ENCODE data around the gene UFD1. TPM values are rescaled to one million over a fixed set of nuclear protein-coding genes. Genes with fewer than 3 reads are reported as not detected.
A peak's percentile ranks its signal among the peaks of the same experiment; 100 is the strongest.

UFD1 gene
- polyA plus RNA-seq, 3 donors: 57.0 to 82.5 (median 68.5) TPM

- Histone ChIP-seq H2AFZ (ENCODE audit: insufficient read depth, low read depth, low read length, poor library complexity, severe bottlenecking) (no peak overlapping the region), H3K4me3 (replicated peaks in 1 of 3; ENCODE audit: low read depth in 2 of 3, low read length in 3 of 3) (no peak overlapping the region), H3K4me1 (ENCODE audit: control insufficient read depth in 1 of 2, insufficient read depth in 2 of 2, low read length in 2 of 2) (no peaks in the 10 kb centered on the region), H3K27ac (ENCODE audit: low read depth in 1 of 2, low read length in 2 of 2) (no peak overlapping the region), H3K4me2 (replicated peaks; ENCODE audit: extremely low read depth, low read length, poor library complexity, severe bottlenecking) (no peak overlapping the region), H3K36me3 (replicated peaks in 1 of 2; ENCODE audit: control insufficient read depth in 1 of 2, insufficient read depth in 2 of 2, low read length in 2 of 2) (peaks cover 7 to 20% of the 10 kb centered on the region in 2 donors), H3K27me3 (ENCODE audit: control insufficient read depth in 2 of 2, insufficient read depth in 2 of 2, low read length in 2 of 2) (no peaks in the 10 kb centered on the region), H3K9ac (ENCODE audit: insufficient read depth, low read length, poor library complexity, severe bottlenecking) (no peak overlapping the region), H3K9me3 (replicated peaks in 1 of 2; ENCODE audit: control insufficient read depth in 1 of 2, insufficient read depth in 1 of 2, low read length in 2 of 2) (no peaks in the 10 kb centered on the region), H4K20me1 (ENCODE audit: insufficient read depth, low read length) (no peaks in the 10 kb centered on the region), H3K79me2 (ENCODE audit: insufficient read depth, low read length) (no peaks in the 10 kb centered on the region)
- Mint-ChIP-seq H3K27ac (peak overlapping the region in 1 of 7 donors; percentile 26), H3K4me3 (no peak overlapping the region), H3K36me3 (peaks cover 24 to 38% of the 10 kb centered on the region in 2 donors), H3K27me3 (ENCODE audit: low read depth in 3 of 3) (no peaks in the 10 kb centered on the region), H3K9me3 (no peaks in the 10 kb centered on the region), H3K4me1 (no peaks in the 10 kb centered on the region)
- intact Hi-C loops (cut with micrococcal nuclease): no loop called here
- no peak for DNase-seq
- 73% methylated on average over 5 of the region's 7 CpGs for WGBS (ENCODE audit: insufficient coverage)
- no peak for TF ChIP-seq CTCF (IDR thresholded peaks at IDR 0.05)
Observed at GRCh38 chr22:19503367-19503766, 24.4 kb upstream of the UFD1 start.

- Histone ChIP-seq H3K4me2 (replicated peaks; ENCODE audit: extremely low read depth, low read length, poor library complexity, severe bottlenecking) (no peak overlapping the region), H3K4me3 (replicated peaks in 1 of 3; ENCODE audit: low read depth in 2 of 3, low read length in 3 of 3) (no peak overlapping the region), H2AFZ (ENCODE audit: insufficient read depth, low read depth, low read length, poor library complexity, severe bottlenecking) (no peak overlapping the region), H4K20me1 (ENCODE audit: insufficient read depth, low read length) (no peaks in the 10 kb centered on the region), H3K4me1 (ENCODE audit: control insufficient read depth in 1 of 2, insufficient read depth in 2 of 2, low read length in 2 of 2) (no peaks in the 10 kb centered on the region), H3K27ac (ENCODE audit: low read depth in 1 of 2, low read length in 2 of 2) (no peak overlapping the region), H3K9me3 (replicated peaks in 1 of 2; ENCODE audit: control insufficient read depth in 1 of 2, insufficient read depth in 1 of 2, low read length in 2 of 2) (no peaks in the 10 kb centered on the region), H3K36me3 (replicated peaks in 1 of 2; ENCODE audit: control insufficient read depth in 1 of 2, insufficient read depth in 2 of 2, low read length in 2 of 2) (peaks cover 11 to 23% of the 10 kb centered on the region in 2 donors), H3K9ac (ENCODE audit: insufficient read depth, low read length, poor library complexity, severe bottlenecking) (no peak overlapping the region), H3K27me3 (ENCODE audit: control insufficient read depth in 2 of 2, insufficient read depth in 2 of 2, low read length in 2 of 2) (no peaks in the 10 kb centered on the region), H3K79me2 (ENCODE audit: insufficient read depth, low read length) (no peaks in the 10 kb centered on the region)
- Mint-ChIP-seq H3K27me3 (ENCODE audit: low read depth in 3 of 3) (no peaks in the 10 kb centered on the region), H3K4me1 (no peaks in the 10 kb centered on the region), H3K27ac (no peak overlapping the region), H3K4me3 (no peak overlapping the region), H3K36me3 (peaks cover 20 to 39% of the 10 kb centered on the region in 2 donors), H3K9me3 (no peaks in the 10 kb centered on the region)
- TF ChIP-seq CTCF (IDR thresholded peaks at IDR 0.05): no peak
- no peak for DNase-seq
- no CpG with 5 or more reads among the region's 3 CpGs for WGBS (ENCODE audit: insufficient coverage)
- intact Hi-C loops (cut with micrococcal nuclease): no loop called here
Observed at GRCh38 chr22:19501897-19502447, 23.0 kb upstream of the UFD1 start.

Measured in CD14-positive monocyte (primary cell).